HEK293T (cell line): Measurements from ENCODE around the gene SASS6.

Experiments used
- CTCF ChIA-PET: fragments of 350-600 bp; formaldehyde crosslinking; extraction: SDS; loops from one replicate; lab custom pipeline; 2021; ENCODE audit warnings: antibody characterized with exemption, inconsistent platforms; lab: Yijun Ruan, JAX
- POLR2A ChIA-PET: fragments of 350-600 bp; formaldehyde crosslinking; extraction: SDS; loops from one replicate; lab custom pipeline; 2020; ENCODE audit warnings: antibody characterized with exemption, inconsistent platforms; lab: Yijun Ruan, JAX
- DNase-seq: peaks from one replicate; pipeline ENCODE4 v3.0.0; 2012; ENCODE audit warnings: mixed read lengths; ENCODE audit errors: extremely low spot score
- ARNT ChIP-seq: fragments of 450-650 bp; IDR thresholded peaks from 2 replicates; pipeline ENCODE4 v1.6.1; 2017; ENCODE audit warnings: mild to moderate bottlenecking
- BHLHE40 ChIP-seq: fragments of 450-650 bp; IDR thresholded peaks from 2 replicates; pipeline ENCODE4 v1.6.1; 2016; ENCODE audit warnings: mild to moderate bottlenecking, moderate library complexity, borderline replicate concordance
- CTBP1 ChIP-seq: fragments of 450-650 bp; IDR thresholded peaks from 2 replicates; pipeline ENCODE4 v1.6.1; 2016; ENCODE audit warnings: borderline replicate concordance
- ELF4 ChIP-seq: fragments of 450-650 bp; IDR thresholded peaks from 2 replicates; pipeline ENCODE4 v1.6.1; 2017; ENCODE audit warnings: antibody characterized with exemption
- FOXA1 ChIP-seq: fragments of 450-650 bp; IDR thresholded peaks from 2 replicates; pipeline ENCODE4 v1.6.1; 2016; ENCODE audit warnings: mild to moderate bottlenecking
- FOXK2 ChIP-seq: fragments of 450-650 bp; IDR thresholded peaks from 2 replicates; pipeline ENCODE4 v1.6.1; 2016; ENCODE audit warnings: mild to moderate bottlenecking
- FOXM1 ChIP-seq: fragments of 450-650 bp; IDR thresholded peaks from 2 replicates; pipeline ENCODE4 v1.6.1; 2017; ENCODE audit warnings: mild to moderate bottlenecking, borderline replicate concordance
- HDGF ChIP-seq: fragments of 450-650 bp; IDR thresholded peaks from 2 replicates; pipeline ENCODE4 v1.6.1; 2017; ENCODE audit warnings: antibody characterized with exemption, borderline replicate concordance
- L3MBTL2 ChIP-seq: fragments of 450-650 bp; conservative IDR thresholded peaks from 2 replicates; pipeline ENCODE4 v1.6.1; 2016; ENCODE audit warnings: mild to moderate bottlenecking
- LEF1 ChIP-seq: fragments of 450-650 bp; IDR thresholded peaks from 2 replicates; pipeline ENCODE4 v1.6.1; 2017; ENCODE audit warnings: mild to moderate bottlenecking, borderline replicate concordance
- NFRKB ChIP-seq: fragments of 450-650 bp; IDR thresholded peaks from 2 replicates; pipeline ENCODE4 v1.6.1; 2016; ENCODE audit warnings: mild to moderate bottlenecking, moderate library complexity
- SP1 ChIP-seq: fragments of 450-650 bp; IDR thresholded peaks from 2 replicates; pipeline ENCODE4 v1.6.1; 2017
- SUZ12 ChIP-seq: fragments of 450-650 bp; IDR thresholded peaks from 2 replicates; pipeline ENCODE4 v1.6.1; 2016; ENCODE audit warnings: mild to moderate bottlenecking
- TARDBP ChIP-seq: fragments of 450-650 bp; IDR thresholded peaks from 2 replicates; pipeline ENCODE4 v1.6.1; 2016
- ZNF384 ChIP-seq: fragments of 450-650 bp; IDR thresholded peaks from 2 replicates; pipeline ENCODE4 v1.6.1; 2016
- TF ChIP-seq, protein P1 (sequence below): fragments of 450-650 bp; IDR thresholded peaks from 2 replicates; pipeline ENCODE4 v1.6.1; 2016

SASS6 gene

DNA sequence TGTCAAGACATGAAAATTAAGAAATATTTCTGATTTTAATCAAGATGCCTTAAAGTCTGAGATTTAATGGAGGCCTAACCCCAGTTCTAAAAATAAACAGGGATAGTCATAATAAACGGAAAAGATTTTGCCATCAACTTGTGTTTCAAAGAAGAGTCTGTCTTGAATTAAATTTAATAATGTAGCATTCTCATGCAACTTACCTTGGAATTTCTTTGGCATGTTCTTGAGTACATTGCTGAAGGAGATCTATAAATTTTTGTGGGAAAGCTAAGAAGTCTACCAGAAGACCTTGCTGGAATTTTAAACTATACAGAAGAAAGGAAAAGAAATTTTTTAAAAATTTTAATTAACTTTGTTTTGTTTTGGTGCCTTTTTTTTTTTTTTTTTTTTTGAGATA is 10.6 kb downstream of the SASS6 start:
- TF ChIP-seq SP1 (no peak), FOXM1 (no peak), HDGF (no peak), TARDBP (no peak), LEF1 (no peak), BHLHE40 (no peak), CTBP1 (no peak), ZNF384 (no peak), FOXA1 (no peak), L3MBTL2 (no peak), ARNT (no peak), SUZ12 (no peak), NFRKB (no peak), ELF4 (no peak), FOXK2 (no peak)
- TF ChIP-seq, protein P1, sequence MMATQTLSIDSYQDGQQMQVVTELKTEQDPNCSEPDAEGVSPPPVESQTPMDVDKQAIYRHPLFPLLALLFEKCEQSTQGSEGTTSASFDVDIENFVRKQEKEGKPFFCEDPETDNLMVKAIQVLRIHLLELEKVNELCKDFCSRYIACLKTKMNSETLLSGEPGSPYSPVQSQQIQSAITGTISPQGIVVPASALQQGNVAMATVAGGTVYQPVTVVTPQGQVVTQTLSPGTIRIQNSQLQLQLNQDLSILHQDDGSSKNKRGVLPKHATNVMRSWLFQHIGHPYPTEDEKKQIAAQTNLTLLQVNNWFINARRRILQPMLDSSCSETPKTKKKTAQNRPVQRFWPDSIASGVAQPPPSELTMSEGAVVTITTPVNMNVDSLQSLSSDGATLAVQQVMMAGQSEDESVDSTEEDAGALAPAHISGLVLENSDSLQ: no peak
- DNase-seq: no peak
- ChIA-PET CTCF (no interaction called here), POLR2A (no interaction called here)

DNA sequence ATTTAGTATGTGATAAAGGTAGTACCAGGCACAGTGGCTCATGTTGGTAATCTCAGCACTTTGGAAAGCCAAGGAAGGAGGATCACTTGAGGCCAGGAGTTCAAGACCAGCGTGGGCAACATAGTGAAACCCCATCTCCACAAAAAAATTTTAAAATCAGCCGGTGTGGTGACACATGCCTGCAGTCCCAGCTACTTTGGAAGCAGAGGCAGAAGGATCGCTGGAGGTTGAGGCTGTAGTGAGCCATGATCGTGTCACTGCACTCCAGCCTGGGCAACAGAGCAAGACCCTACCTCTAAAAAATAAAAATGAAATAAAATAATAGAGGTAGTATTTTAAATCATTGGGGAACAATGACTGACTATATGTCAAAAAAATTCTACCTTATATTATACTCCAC is 17.2 kb downstream of the SASS6 start:
- TF ChIP-seq CTBP1 (no peak), ELF4 (no peak), SP1 (no peak), TARDBP (no peak), FOXM1 (no peak), HDGF (no peak), BHLHE40 (no peak), NFRKB (no peak), ZNF384 (no peak), SUZ12 (no peak), ARNT (no peak), L3MBTL2 (no peak), FOXK2 (no peak), LEF1 (no peak), FOXA1 (no peak)
- TF ChIP-seq, protein P1: no peak
- ChIA-PET CTCF (no interaction called here), POLR2A (no interaction called here)
- no peak for DNase-seq

DNA sequence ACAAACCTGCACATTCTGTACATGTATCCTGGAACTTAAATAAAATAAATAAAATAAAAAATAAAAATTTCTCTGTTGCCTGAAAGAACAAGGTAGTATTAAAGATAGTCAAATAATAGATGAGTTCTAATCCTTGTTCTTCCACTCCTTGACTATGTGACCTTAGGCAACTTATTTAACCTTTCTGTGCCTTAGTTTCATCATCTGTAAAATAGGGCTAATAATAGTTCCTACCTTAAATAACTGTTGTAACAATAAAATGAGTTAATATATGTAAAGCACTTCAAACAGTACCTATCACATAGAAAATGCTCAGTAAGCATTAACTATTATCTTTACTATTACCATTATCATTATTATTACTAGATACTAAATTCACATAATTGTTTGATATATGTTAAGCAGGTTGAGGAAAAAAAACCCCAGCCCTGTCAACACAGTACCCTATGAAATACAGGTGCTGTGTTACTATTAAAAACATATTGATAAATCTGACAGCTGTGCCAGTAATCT is 23.1 kb downstream of the SASS6 start:
- ChIA-PET CTCF (no interaction called here), POLR2A (no interaction called here)
- TF ChIP-seq TARDBP (no peak), BHLHE40 (no peak), LEF1 (no peak), HDGF (no peak)
- no peak for DNase-seq

DNA sequence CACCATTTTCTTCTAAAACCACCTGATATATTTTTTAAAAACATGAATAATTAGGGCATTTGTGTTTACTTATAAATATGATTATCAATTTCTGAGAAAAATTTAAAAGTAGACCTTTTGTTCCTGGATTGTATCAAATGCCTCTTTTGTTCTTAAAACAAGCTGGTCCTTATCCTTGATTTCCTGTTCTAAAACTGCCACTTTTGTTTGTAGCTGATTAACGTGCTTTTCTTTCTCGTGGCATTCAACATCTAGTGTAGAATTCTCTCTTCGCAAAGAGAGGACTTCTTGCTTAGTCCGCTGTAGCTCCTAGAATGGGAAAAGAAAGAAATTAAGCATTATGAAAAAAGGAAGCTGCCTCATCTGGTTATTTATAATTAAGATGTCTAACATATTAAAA is 25.0 kb downstream of the SASS6 start:
- ChIA-PET POLR2A (interaction anchor here (0.6 kb wide), 1 partner anchor 25 kb away, joined by 3 read pairs; the partner anchor contains the start of gene TRMT13), CTCF (no interaction called here)
- no peak for DNase-seq
- TF ChIP-seq CTBP1 (no peak), ZNF384 (no peak), HDGF (no peak), ARNT (no peak), BHLHE40 (no peak), FOXM1 (no peak), TARDBP (no peak), SP1 (no peak), NFRKB (no peak), SUZ12 (no peak)

DNA sequence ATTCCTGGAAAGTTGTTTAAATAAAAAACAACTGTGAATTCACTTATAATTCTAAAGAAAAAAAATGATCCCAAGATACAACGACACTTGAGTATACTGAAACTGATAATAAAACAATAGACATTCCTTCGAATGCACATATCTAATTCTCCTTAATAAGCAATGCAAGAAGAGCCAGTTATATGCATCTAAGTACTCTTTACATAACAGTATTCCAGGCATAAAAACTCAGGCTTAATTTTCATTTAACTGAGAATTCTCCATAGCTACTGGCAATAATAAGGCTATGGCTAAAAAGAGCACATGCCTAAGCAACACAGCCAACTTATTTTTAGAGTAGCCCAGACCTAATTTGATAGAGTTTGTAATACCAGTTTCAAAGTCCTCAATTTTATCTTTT is 31.2 kb downstream of the SASS6 start:
- no peak for TF ChIP-seq ZNF384
- TF ChIP-seq, protein P1: no peak
- no peak for TF ChIP-seq FOXA1
- no peak for TF ChIP-seq FOXK2
- TF ChIP-seq FOXM1: no peak
- TF ChIP-seq L3MBTL2: no peak
- TF ChIP-seq SUZ12: no peak
- TF ChIP-seq ARNT: no peak
- TF ChIP-seq LEF1: no peak
- no peak for TF ChIP-seq HDGF
- TF ChIP-seq CTBP1: no peak
- no peak for TF ChIP-seq BHLHE40
- no peak for TF ChIP-seq NFRKB
- no peak for TF ChIP-seq SP1
- no peak for TF ChIP-seq ELF4
- TF ChIP-seq TARDBP: no peak
- no peak for DNase-seq
- ChIA-PET CTCF (no interaction called here), POLR2A (no interaction called here)

DNA sequence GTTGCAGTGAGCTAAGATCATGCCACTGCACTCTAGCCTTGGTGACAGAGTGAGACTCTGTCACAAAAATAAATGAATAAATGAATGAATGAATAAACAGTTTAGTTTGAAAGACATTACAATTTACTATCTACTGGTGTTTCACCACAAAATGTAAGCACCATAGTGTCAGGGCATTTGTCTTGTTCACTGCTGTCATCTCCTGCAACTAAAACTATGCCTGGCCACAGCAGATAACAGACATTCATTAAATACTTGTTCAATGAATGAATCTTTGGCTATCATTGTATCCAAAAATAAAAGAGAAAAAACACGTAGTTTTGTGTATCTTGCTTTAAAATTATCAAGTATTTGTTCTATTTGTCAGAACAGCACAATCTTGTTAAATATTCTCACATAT is 32.5 kb downstream of the SASS6 start:
- POLR2A ChIA-PET: no interaction called here
- CTCF ChIA-PET: no interaction called here
- no peak for TF ChIP-seq SP1
- DNase-seq: no peak

DNA sequence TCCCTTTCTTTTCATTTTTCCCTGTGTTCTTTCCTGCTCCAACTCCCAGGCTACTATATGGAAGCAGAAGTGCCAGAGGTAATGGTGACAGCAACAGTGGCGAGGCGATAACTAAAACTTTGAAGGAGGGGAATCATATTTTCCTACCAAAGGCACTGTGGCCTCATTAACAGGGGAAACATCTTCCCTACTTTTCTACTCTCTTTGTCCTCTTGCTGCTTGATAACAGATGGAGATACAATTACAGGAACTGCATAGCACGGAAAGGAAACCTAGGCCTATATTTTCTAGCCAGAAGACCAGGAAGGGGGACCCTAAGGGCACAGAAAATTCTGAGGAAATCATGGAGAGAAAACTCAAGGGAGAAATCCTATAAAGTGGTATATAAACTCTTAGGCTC is 42.3 kb downstream of the SASS6 start:
- CTCF ChIA-PET: interaction anchor here (0.6 kb wide), 1 partner anchor 12 kb away, joined by 4 read pairs; no protein-coding TSS in a partner anchor
- TF ChIP-seq, protein P1: no peak
- TF ChIP-seq BHLHE40 (no peak), FOXK2 (no peak), FOXA1 (no peak), ZNF384 (no peak), LEF1 (no peak), ELF4 (no peak), FOXM1 (no peak), SUZ12 (no peak), ARNT (no peak), CTBP1 (no peak)
- POLR2A ChIA-PET: no interaction called here
- no peak for DNase-seq
